Muscle layer of duodenum (tissue), 2 donors: ENCODE measurements around the gene GRAMD1B.
A peak's percentile ranks its signal among the peaks of the same experiment; 100 is the strongest.

Experiments used
- H3K27ac ChIP-seq: one replicate; pipeline ENCODE4 v1.7.0; 2013; ENCODE audit warnings: mild to moderate bottlenecking, low read length
- H3K27me3 ChIP-seq: one replicate; pipeline ENCODE4 v1.7.0; 2013; ENCODE audit warnings: low read depth, mild to moderate bottlenecking, control low read depth, low read length
- H3K36me3 ChIP-seq, 2 donors: one replicate each; pipeline ENCODE4 v1.7.0; 2013; ENCODE audit warnings: low read length in 2 of 2, control low read depth in 1 of 2, mild to moderate bottlenecking in 1 of 2; ENCODE audit not compliant: insufficient read depth in 2 of 2, control insufficient read depth in 1 of 2
- H3K4me1 ChIP-seq, 2 donors: one replicate each; pipeline ENCODE4 v1.7.0; 2013; ENCODE audit warnings: low read length in 2 of 2, mild to moderate bottlenecking in 2 of 2, control low read depth in 1 of 2, moderate library complexity in 1 of 2; ENCODE audit not compliant: insufficient read depth in 2 of 2, control insufficient read depth in 1 of 2
- H3K4me3 ChIP-seq, 2 donors: one replicate each; pipeline ENCODE4 v1.7.0; 2013; ENCODE audit warnings: low read length in 2 of 2, low read depth in 1 of 2, mild to moderate bottlenecking in 1 of 2
- H3K9me3 ChIP-seq, 2 donors: one replicate each; pipeline ENCODE4 v1.7.0; 2013; ENCODE audit warnings: low read length in 2 of 2, control low read depth in 1 of 2, mild to moderate bottlenecking in 1 of 2; ENCODE audit not compliant: control insufficient read depth in 1 of 2
- donor health status: healthy.

Gene GRAMD1B

DNA sequence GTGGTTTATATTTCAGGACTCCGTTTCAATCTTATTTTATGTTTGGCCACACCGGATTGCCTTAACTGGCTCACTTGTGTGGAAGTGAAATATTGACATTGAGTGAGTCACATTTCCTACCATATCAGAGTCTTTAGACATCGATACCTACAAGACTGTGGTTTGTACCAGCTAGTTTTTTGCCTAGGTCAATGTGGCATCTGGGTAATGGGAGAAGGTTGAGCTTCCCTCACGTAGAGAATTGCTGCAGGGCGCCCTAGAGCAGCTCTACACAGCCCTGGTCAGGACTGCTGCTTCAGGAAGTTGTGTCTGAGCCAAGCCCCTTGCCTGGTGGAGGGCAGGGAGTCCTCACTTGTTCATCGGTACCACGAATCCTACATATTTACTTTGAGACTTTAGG lies 1.6 kb downstream of the GRAMD1B start:
- H3K4me3 ChIP-seq: peak overlapping the region; percentile 60 to 77
- no peaks in the 10 kb centered on the region for H3K36me3 ChIP-seq
- peaks cover 0 to 9% of the 10 kb centered on the region in 2 donors for H3K4me1 ChIP-seq
- H3K9me3 ChIP-seq: no peaks in the 10 kb centered on the region
- no peak overlapping the region for H3K27ac ChIP-seq
- H3K27me3 ChIP-seq: no peaks in the 10 kb centered on the region

- no peaks in the 10 kb centered on the region for H3K9me3 ChIP-seq
- peaks cover 0 to 9% of the 10 kb centered on the region in 2 donors for H3K4me1 ChIP-seq
- H3K36me3 ChIP-seq: no peaks in the 10 kb centered on the region
- H3K27ac ChIP-seq: no peak overlapping the region
- no peak overlapping the region for H3K4me3 ChIP-seq
- H3K27me3 ChIP-seq: no peaks in the 10 kb centered on the region
Observed at GRCh38 chr11:123434262-123434661, 4.2 kb downstream of the GRAMD1B start.

GRCh38 chr11:123434911-123435310 lies 4.8 kb downstream of the GRAMD1B start:
- Histone ChIP-seq H3K36me3 (no peaks in the 10 kb centered on the region), H3K27ac (no peak overlapping the region), H3K9me3 (no peaks in the 10 kb centered on the region), H3K27me3 (no peaks in the 10 kb centered on the region), H3K4me3 (no peak overlapping the region), H3K4me1 (peaks cover 0 to 9% of the 10 kb centered on the region in 2 donors)

GRCh38 chr11:123437236-123437979 lies 7.3 kb downstream of the GRAMD1B start:
- Histone ChIP-seq H3K27me3 (no peaks in the 10 kb centered on the region), H3K27ac (no peak overlapping the region), H3K4me1 (no peaks in the 10 kb centered on the region), H3K4me3 (no peak overlapping the region), H3K9me3 (no peaks in the 10 kb centered on the region), H3K36me3 (no peaks in the 10 kb centered on the region)

DNA sequence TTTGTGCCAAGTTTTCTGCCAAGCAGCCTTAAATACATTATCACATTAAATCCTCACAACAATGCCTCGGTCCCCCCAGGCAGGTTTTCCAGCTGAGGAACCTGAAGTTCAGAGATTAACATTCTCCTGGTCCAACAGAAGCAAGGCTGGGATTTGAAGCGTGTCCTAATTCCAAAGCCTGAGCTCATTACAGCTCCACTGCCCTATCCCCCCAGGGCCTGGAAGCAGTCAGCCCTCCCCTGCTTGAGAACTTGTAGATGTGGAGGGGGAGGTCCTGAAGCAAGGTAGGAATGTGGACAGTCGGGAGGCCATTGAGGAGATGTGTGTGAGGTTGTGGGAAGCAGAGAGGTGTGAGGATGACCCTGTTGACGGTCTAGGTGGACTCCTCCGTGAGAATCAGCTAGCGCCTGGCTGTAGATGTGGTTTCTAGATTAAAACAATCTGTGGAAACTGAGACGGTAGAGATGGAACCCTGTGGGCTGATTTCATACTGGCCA lies 8.1 kb downstream of the GRAMD1B start:
- no peaks in the 10 kb centered on the region for H3K36me3 ChIP-seq

GRCh38 chr11:123439616-123440015 lies 9.5 kb downstream of the GRAMD1B start:
- Histone ChIP-seq H3K27me3 (no peaks in the 10 kb centered on the region), H3K9me3 (no peaks in the 10 kb centered on the region), H3K27ac (no peak overlapping the region), H3K36me3 (no peaks in the 10 kb centered on the region), H3K4me3 (no peak overlapping the region), H3K4me1 (no peaks in the 10 kb centered on the region)

More for the DNA sequence above, 8.1 kb downstream of the GRAMD1B start:
- no peaks in the 10 kb centered on the region for H3K9me3 ChIP-seq
- no peaks in the 10 kb centered on the region for H3K27me3 ChIP-seq
- H3K27ac ChIP-seq: no peak overlapping the region
- H3K4me1 ChIP-seq: no peaks in the 10 kb centered on the region
- no peak overlapping the region for H3K4me3 ChIP-seq

DNA sequence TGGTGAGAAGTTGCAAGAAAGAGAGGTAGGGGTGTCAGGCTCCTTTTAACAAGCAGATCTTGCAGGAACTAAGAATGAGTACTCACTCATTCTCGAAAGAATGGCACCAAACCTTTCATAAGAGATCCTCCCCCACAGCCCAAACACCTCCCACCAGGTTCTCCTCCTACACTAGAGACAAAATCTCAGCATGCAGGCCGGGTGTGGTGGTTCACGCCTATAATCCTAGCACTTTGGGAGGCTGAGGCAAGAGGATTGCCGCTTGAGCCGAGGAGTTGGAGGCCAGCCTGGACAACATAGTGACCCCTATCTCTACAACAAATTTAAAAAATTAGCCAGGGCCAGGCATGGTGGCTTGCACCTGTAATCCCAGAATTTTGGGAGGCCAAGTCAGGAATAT lies 11.1 kb downstream of the GRAMD1B start:
- no peak overlapping the region for H3K27ac ChIP-seq
- H3K27me3 ChIP-seq: no peaks in the 10 kb centered on the region
- H3K9me3 ChIP-seq: no peaks in the 10 kb centered on the region
- H3K4me3 ChIP-seq: no peak overlapping the region
- H3K4me1 ChIP-seq: no peaks in the 10 kb centered on the region
- no peaks in the 10 kb centered on the region for H3K36me3 ChIP-seq

GRCh38 chr11:123443851-123444623 lies 14.0 kb downstream of the GRAMD1B start:
- Histone ChIP-seq H3K4me3 (no peak overlapping the region), H3K4me1 (no peaks in the 10 kb centered on the region), H3K27me3 (no peaks in the 10 kb centered on the region), H3K27ac (no peak overlapping the region), H3K9me3 (no peaks in the 10 kb centered on the region), H3K36me3 (no peaks in the 10 kb centered on the region)

DNA sequence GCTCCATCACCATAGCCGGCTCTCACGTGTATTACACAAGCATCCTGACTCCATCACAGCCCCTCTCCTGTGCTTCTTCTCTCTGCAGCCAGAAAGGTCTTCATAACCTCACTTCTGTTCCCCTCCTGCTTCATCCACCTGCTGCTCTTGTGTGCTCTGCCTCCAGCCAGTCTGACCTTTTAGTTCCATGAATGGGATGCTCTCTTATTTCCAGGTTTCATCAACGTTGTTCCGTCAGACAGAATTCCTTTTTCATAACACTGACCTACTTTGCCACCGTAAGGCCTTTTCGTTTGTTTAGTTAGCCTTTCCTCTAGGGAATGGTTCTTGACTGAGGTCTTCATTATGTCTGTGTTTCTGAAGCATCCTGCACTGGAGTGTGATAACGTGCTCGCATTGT lies 18.8 kb downstream of the GRAMD1B start:
- peaks cover 0 to 3% of the 10 kb centered on the region in 2 donors for H3K4me1 ChIP-seq
- H3K9me3 ChIP-seq: no peaks in the 10 kb centered on the region
- H3K27me3 ChIP-seq: no peaks in the 10 kb centered on the region
- no peak overlapping the region for H3K4me3 ChIP-seq
- H3K27ac ChIP-seq: no peak overlapping the region
- H3K36me3 ChIP-seq: no peaks in the 10 kb centered on the region

- Histone ChIP-seq H3K4me3 (no peak overlapping the region), H3K9me3 (no peaks in the 10 kb centered on the region), H3K4me1 (peaks cover 0 to 3% of the 10 kb centered on the region in 2 donors), H3K27me3 (no peaks in the 10 kb centered on the region), H3K36me3 (no peaks in the 10 kb centered on the region), H3K27ac (no peak overlapping the region)
Observed at GRCh38 chr11:123449436-123449835, 19.4 kb downstream of the GRAMD1B start.

- H3K4me1 ChIP-seq: peaks cover 0 to 3% of the 10 kb centered on the region in 2 donors
- H3K27ac ChIP-seq: no peak overlapping the region
- H3K9me3 ChIP-seq: no peaks in the 10 kb centered on the region
- no peak overlapping the region for H3K4me3 ChIP-seq
- no peaks in the 10 kb centered on the region for H3K27me3 ChIP-seq
- H3K36me3 ChIP-seq: no peaks in the 10 kb centered on the region
Observed at GRCh38 chr11:123450623-123451022, 20.6 kb downstream of the GRAMD1B start.
